IMR-90 (cell line): ENCODE measurements around the gene GJB5. TPM values are rescaled to one million over a fixed set of nuclear protein-coding genes. Genes with fewer than 3 reads are reported as not detected.

ENCODE experiments used
- ATAC-seq: fragments of 200-7000 bp; cut with Tn5 transposase; 2 replicates; pipeline ENCODE4 v1.9.1; 2020; ENCODE audit warnings: low read depth, mild to moderate bottlenecking, moderate library complexity
- BruUV-seq: library from RNA; stranded (reverse); fragments of 400-500 nt; replicated peaks from 2 replicates; lab custom pipeline; 2021; lab: Mats Ljungman, UMichigan
- CTCF ChIA-PET: fragments of 300-600 bp; formaldehyde crosslinking; extraction: SDS; loops from one replicate; lab custom pipeline; 2021; ENCODE audit warnings: antibody characterized with exemption; lab: Yijun Ruan, JAX
- POLR2A ChIA-PET: fragments of 300-600 bp; sonication (Branson Sonifier 250); formaldehyde crosslinking; loops from one replicate; lab custom pipeline; 2022; ENCODE audit warnings: antibody characterized with exemption; ENCODE audit not compliant: unreplicated experiment; lab: Charles Lee
- DNase-seq: peaks from one replicate; pipeline ENCODE4 v3.0.0; 2013
- H2AFZ ChIP-seq: replicated peaks from 2 replicates; pipeline ENCODE3; 2013; ENCODE audit warnings: low read length, mild to moderate bottlenecking; ENCODE audit not compliant: poor library complexity
- H2AK5ac ChIP-seq: 2 replicates; pipeline ENCODE4 v1.6.1; 2013; ENCODE audit warnings: low read depth, low read length, inconsistent platforms
- H2AK9ac ChIP-seq: replicated peaks from 2 replicates; pipeline ENCODE3; 2013; ENCODE audit warnings: mild to moderate bottlenecking, low read depth, low read length, moderate library complexity; ENCODE audit not compliant: poor library complexity
- H2BK120ac ChIP-seq: 2 replicates; pipeline ENCODE4 v1.6.1; 2013; ENCODE audit warnings: low read depth, low read length, inconsistent platforms
- H2BK15ac ChIP-seq: 3 replicates; pipeline ENCODE4 v1.6.1; 2013; ENCODE audit warnings: low read depth, low read length, inconsistent platforms
- H2BK20ac ChIP-seq: 2 replicates; pipeline ENCODE4 v1.6.1; 2013; ENCODE audit warnings: low read depth, mild to moderate bottlenecking, inconsistent platforms, low read length, moderate library complexity
- H2BK5ac ChIP-seq: 2 replicates; pipeline ENCODE4 v1.6.1; 2013; ENCODE audit warnings: mild to moderate bottlenecking, low read depth, low read length, inconsistent platforms; ENCODE audit not compliant: poor library complexity, severe bottlenecking
- H3K14ac ChIP-seq: replicated peaks from 2 replicates; pipeline ENCODE4 v1.6.1; 2013; ENCODE audit warnings: low read depth, low read length, inconsistent platforms
- H3K18ac ChIP-seq: 2 replicates; pipeline ENCODE4 v1.6.1; 2013; ENCODE audit warnings: low read depth, low read length, control low read depth
- H3K23ac ChIP-seq: 2 replicates; pipeline ENCODE4 v1.6.1; 2013; ENCODE audit warnings: low read depth, low read length, inconsistent platforms
- H3K27ac ChIP-seq: 2 replicates; pipeline ENCODE4 v1.5.1; 2013; ENCODE audit warnings: mild to moderate bottlenecking, control low read depth, low read length; ENCODE audit not compliant: insufficient read depth
- H3K27me3 ChIP-seq: 2 replicates; pipeline ENCODE4 v1.6.1; 2013; ENCODE audit warnings: low read length; ENCODE audit not compliant: control insufficient read depth, insufficient read depth
- H3K36me3 ChIP-seq: 2 replicates; pipeline ENCODE4 v1.6.1; 2013; ENCODE audit warnings: low read length, mixed read lengths; ENCODE audit not compliant: control insufficient read depth, insufficient read depth
- H3K4ac ChIP-seq: 2 replicates; pipeline ENCODE4 v1.6.1; 2013; ENCODE audit warnings: low read depth, low read length, inconsistent platforms
- H3K4me1 ChIP-seq: 2 replicates; pipeline ENCODE4 v1.6.1; 2013; ENCODE audit warnings: low read length, mixed read lengths; ENCODE audit not compliant: control insufficient read depth, insufficient read depth
- H3K4me2 ChIP-seq: 2 replicates; pipeline ENCODE4 v1.6.1; 2013; ENCODE audit warnings: low read depth, mild to moderate bottlenecking, control low read depth, low read length, moderate library complexity
- H3K4me3 ChIP-seq: 2 replicates; pipeline ENCODE4 v1.5.1; 2013; ENCODE audit warnings: low read depth, mild to moderate bottlenecking, control low read depth, low read length, moderate library complexity; ENCODE audit not compliant: insufficient read depth
- H3K56ac ChIP-seq: 2 replicates; pipeline ENCODE4 v1.6.1; 2013; ENCODE audit warnings: low read length, inconsistent platforms; ENCODE audit not compliant: insufficient read depth; ENCODE audit errors: extremely low read depth
- H3K79me1 ChIP-seq, 2 experiments: 2 replicates each; pipeline ENCODE4 v1.6.1; 2013; ENCODE audit warnings: low read length in 2 of 2, inconsistent platforms in 1 of 2, low read depth in 1 of 2
- H3K9ac ChIP-seq: 2 replicates; pipeline ENCODE4 v1.6.1; 2013; ENCODE audit warnings: low read depth, low read length, control low read depth
- H3K9me1 ChIP-seq: 2 replicates; pipeline ENCODE4 v1.6.1; 2013; ENCODE audit warnings: low read length, inconsistent platforms; ENCODE audit not compliant: insufficient read depth
- H3K9me3 ChIP-seq: 2 replicates; pipeline ENCODE4 v1.6.1; 2013; ENCODE audit warnings: low read length; ENCODE audit not compliant: control insufficient read depth, insufficient read depth
- H4K20me1 ChIP-seq: 2 replicates; pipeline ENCODE4 v1.6.1; 2013; ENCODE audit warnings: low read length, inconsistent platforms; ENCODE audit not compliant: insufficient read depth
- H4K5ac ChIP-seq: 2 replicates; pipeline ENCODE4 v1.6.1; 2013; ENCODE audit warnings: mild to moderate bottlenecking, low read depth, low read length, control low read depth
- H4K8ac ChIP-seq, 2 experiments: 2 replicates each; pipeline ENCODE4 v1.6.1; 2013; ENCODE audit warnings: low read depth in 2 of 2, low read length in 2 of 2, control low read depth in 1 of 2, inconsistent platforms in 1 of 2
- H4K91ac ChIP-seq: 2 replicates; pipeline ENCODE4 v1.6.1; 2013; ENCODE audit warnings: low read depth, low read length, inconsistent platforms; ENCODE audit not compliant: insufficient read depth
- BHLHE40 ChIP-seq: fragments of 150-350 bp; IDR thresholded peaks from 2 replicates; pipeline ENCODE4 v1.6.1; 2016; ENCODE audit warnings: mild to moderate bottlenecking, low read depth, low read length
- CHD1 ChIP-seq: IDR thresholded peaks from 2 replicates; pipeline ENCODE4 v1.6.1; 2012; ENCODE audit warnings: low read depth, low read length, improper control_type of control experiment
- ELK1 ChIP-seq: fragments of 150-350 bp; IDR thresholded peaks from 2 replicates; pipeline ENCODE4 v1.6.1; 2016; ENCODE audit warnings: low read depth, mild to moderate bottlenecking, low read length, moderate library complexity, borderline replicate concordance
- FOS ChIP-seq: fragments of 150-350 bp; IDR thresholded peaks from 2 replicates; pipeline ENCODE4 v1.6.1; 2016; ENCODE audit warnings: low read depth, low read length
- MAZ ChIP-seq: IDR thresholded peaks from 2 replicates; pipeline ENCODE4 v1.6.1; 2012; ENCODE audit warnings: low read depth, mild to moderate bottlenecking, low read length, improper control_type of control experiment, moderate library complexity, borderline replicate concordance
- MXI1 ChIP-seq: IDR thresholded peaks from 2 replicates; pipeline ENCODE4 v1.6.1; 2012; ENCODE audit warnings: low read depth, mild to moderate bottlenecking, low read length, moderate library complexity, borderline replicate concordance
- RAD21 ChIP-seq: IDR thresholded peaks from 2 replicates; pipeline ENCODE4 v1.6.1; 2012; ENCODE audit warnings: low read length, improper control_type of control experiment
- SMC3 ChIP-seq: fragments of 150-350 bp; IDR thresholded peaks from 2 replicates; pipeline ENCODE4 v1.6.1; 2016; ENCODE audit warnings: low read depth, mild to moderate bottlenecking, antibody characterized with exemption, low read length, moderate library complexity
- USF2 ChIP-seq: fragments of 150-350 bp; IDR thresholded peaks from 2 replicates; pipeline ENCODE4 v1.6.1; 2017; ENCODE audit warnings: mild to moderate bottlenecking, antibody characterized with exemption, low read length, low read depth
- WGBS, 2 experiments: methylation state at CpG; one replicate each; pipeline versions ENCODE4 v1.1.5 to v1.1.7; 2013; ENCODE audit warnings: missing lambda C conversion rate in 2 of 2; ENCODE audit not compliant: insufficient read length in 1 of 2; ENCODE audit errors: extremely low coverage in 2 of 2; 5-methylcytosine and 5-hydroxymethylcytosine counted together
- dilution Hi-C: fragments of 300-500 bp; cut with HindIII; formaldehyde crosslinking; loops from one replicate; pipeline ENCODE4 v1.14.3; 2018; ENCODE audit warnings: low sequenced_read_pairs; ENCODE audit not compliant: unreplicated experiment
- in situ Hi-C: fragments of 300-500 bp; cut with MboI; formaldehyde crosslinking; loops from 3 replicates; pipeline ENCODE4 v1.14.3; 2019; ENCODE audit warnings: low sequenced_read_pairs, inconsistent platforms, mixed read lengths
- intact Hi-C: fragments of 100-400 bp; cut with micrococcal nuclease; formaldehyde crosslinking; loops from 2 replicates; pipeline ENCODE4 v1.10.0; 2022
- polyA plus RNA-seq, 3 experiments: library from polyadenylated mRNA; depleted of rRNA; stranded (reverse); fragments of >200 nt; gene quantifications; 2 replicates each; pipeline ENCODE4 v1.2.3, GENCODE V29; 2012; ENCODE audit warnings: low replicate concordance in 1 of 3
- total RNA-seq: library from RNA; depleted of rRNA; stranded (reverse); fragments of >200 nt; gene quantifications from 2 replicates; pipeline ENCODE4 v1.2.3, GENCODE V29; 2012

Gene GJB5
- total and polyA plus RNA-seq, 2 of the 4 experiments (the other 2 are of a cell fraction), result 0.10 TPM; not detected in 1

- POLR2A ChIA-PET, result no interaction called here
- H3K9ac ChIP-seq, result no peak overlapping the region
- H3K4me1 ChIP-seq, result no peaks in the 10 kb centered on the region
- no peak overlapping the region for H2BK120ac ChIP-seq
- WGBS, 2 experiments, result 100% methylated on average over 2 of the region's 12 CpGs; no CpG with 5 or more reads in 1 of the 2 experiments
- H3K9me1 ChIP-seq, result no peaks in the 10 kb centered on the region
- no peak overlapping the region for H2BK20ac ChIP-seq
- no peak overlapping the region for H3K18ac ChIP-seq
- H3K27ac ChIP-seq, result no peak overlapping the region
- no peak overlapping the region for H3K4me3 ChIP-seq
- H4K5ac ChIP-seq, result no peak overlapping the region
- H3K14ac ChIP-seq, result no peak overlapping the region
- H3K36me3 ChIP-seq, result no peaks in the 10 kb centered on the region
- CTCF ChIA-PET, result no interaction called here
- dilution Hi-C loops, result no loop called here
- H3K4me2 ChIP-seq, result no peak overlapping the region
- DNase-seq (no peak), ATAC-seq (no peak)
- in situ Hi-C loops, result no loop called here
- peaks cover 14% of the 10 kb centered on the region for H3K27me3 ChIP-seq
- H3K56ac ChIP-seq, result no peak overlapping the region
- intact Hi-C loops, result no loop called here
- H2AK5ac ChIP-seq, result no peak overlapping the region
- H2AK9ac ChIP-seq, result no peak overlapping the region
- TF ChIP-seq FOS, result no peak
- no peak for TF ChIP-seq CHD1
- no peak for TF ChIP-seq RAD21
- no peak for TF ChIP-seq ELK1
- TF ChIP-seq USF2, result no peak
- TF ChIP-seq SMC3, result no peak
- no peak for TF ChIP-seq MAZ
- no peak for TF ChIP-seq BHLHE40
- no peak for TF ChIP-seq MXI1
- no peaks in the 10 kb centered on the region for H3K79me1 ChIP-seq
- no peak overlapping the region for H3K23ac ChIP-seq
- BruUV-seq, result no TSS peak
- H4K91ac ChIP-seq, result no peak overlapping the region
- H4K8ac ChIP-seq, result no peak overlapping the region
- no peaks in the 10 kb centered on the region for H4K20me1 ChIP-seq
- H2BK5ac ChIP-seq, result no peak overlapping the region
- H2AFZ ChIP-seq, result no peak overlapping the region
- no peaks in the 10 kb centered on the region for H3K9me3 ChIP-seq
- H3K4ac ChIP-seq, result no peak overlapping the region
- H2BK15ac ChIP-seq, result no peak overlapping the region
Observed at GRCh38 chr1:34794790-34795180, 39.9 kb downstream of the GJB5 start.
